GM18873 (cell line): ENCODE results near the gene PIGH.
"Not testable (repeated sequence)": the region's sequence is repeated elsewhere in the genome, so short reads cannot be mapped to it uniquely, and the experiment has no call there.

Experiments used
- ATAC-seq: cut with Tn5 transposase; IDR thresholded peaks from one replicate; pipeline ENCODE4 v1.9.1; 2021; ENCODE audit warnings: mild to moderate bottlenecking, moderate library complexity, moderate number of reproducible peaks; ENCODE audit not compliant: unreplicated experiment, low FRiP score

Gene PIGH

GRCh38 chr14:67555518-67556090 is 44.5 kb downstream of the PIGH start:
- ATAC-seq: no peak

GRCh38 chr14:67554341-67554740 is 45.7 kb downstream of the PIGH start:
- ATAC-seq: no peak

GRCh38 chr14:67553547-67553946 is 46.5 kb downstream of the PIGH start:
- no peak for ATAC-seq

DNA sequence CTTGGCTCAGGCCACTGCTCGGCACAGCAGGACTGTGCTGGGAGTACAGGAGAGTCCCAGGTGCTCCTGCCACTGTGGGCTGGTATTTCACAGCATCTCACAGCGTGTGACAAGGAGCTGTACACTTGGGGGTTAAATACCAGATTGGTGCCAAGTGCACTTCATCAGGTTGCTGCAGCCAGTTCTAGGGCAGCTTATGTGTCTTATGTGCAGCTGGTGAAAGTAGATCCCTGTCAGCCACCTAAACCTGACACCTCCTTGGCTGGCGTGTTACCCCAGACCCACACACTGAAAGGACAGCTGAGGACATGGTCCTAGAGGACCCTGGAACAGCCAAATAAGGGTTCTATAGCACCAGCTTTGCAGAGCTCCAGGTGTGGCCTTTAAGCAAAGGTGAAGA is 48.1 kb downstream of the PIGH start:
- no peak for ATAC-seq

- ATAC-seq: no peak
These were observed 48.9 kb downstream of the PIGH start for GRCh38 chr14:67551123-67551522.

DNA sequence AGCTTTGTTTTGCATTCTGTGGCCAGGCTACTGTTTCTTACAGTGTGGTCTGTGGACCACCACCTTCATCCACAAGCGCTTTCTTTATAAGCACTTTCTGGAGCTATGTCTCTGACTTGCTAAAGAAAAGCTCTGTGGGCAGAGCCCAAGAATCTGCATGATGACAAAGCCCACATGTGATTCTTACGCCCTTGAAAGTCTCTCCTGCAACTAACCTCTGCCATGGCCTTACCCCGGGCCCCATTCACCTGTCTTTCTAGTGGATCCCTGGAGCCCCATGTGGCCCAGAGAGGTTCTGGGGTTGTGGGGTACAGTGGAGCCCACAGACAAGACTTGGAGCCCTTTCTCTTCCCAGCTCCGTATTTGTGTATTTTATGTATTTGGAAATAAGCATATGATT is 50.3 kb downstream of the PIGH start:
- ATAC-seq: no peak

GRCh38 chr14:67547224-67547780 is 52.8 kb downstream of the PIGH start:
- no peak for ATAC-seq

GRCh38 chr14:67544590-67544989 is 55.5 kb downstream of the PIGH start:
- ATAC-seq: no peak

DNA sequence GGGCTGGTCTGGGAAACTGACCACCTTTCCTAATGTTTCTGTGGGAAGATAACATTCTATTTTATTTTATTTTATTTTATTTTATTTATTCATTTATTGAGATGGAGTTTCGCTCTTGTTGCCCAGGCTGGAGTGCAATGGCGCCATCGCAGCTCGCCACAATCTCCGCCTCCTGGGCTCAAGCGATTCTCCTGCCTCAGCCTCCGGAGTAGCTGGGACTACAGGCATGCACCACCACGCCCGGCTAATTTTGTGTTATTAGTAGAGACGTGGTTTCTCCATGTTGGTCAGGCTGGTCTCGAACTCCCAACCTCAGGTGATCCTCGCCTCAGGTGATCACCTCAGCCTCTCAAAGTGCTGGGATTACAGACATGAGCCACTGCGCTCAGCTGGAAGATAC is 57.4 kb downstream of the PIGH start:
- not testable (repeated sequence) for ATAC-seq

DNA sequence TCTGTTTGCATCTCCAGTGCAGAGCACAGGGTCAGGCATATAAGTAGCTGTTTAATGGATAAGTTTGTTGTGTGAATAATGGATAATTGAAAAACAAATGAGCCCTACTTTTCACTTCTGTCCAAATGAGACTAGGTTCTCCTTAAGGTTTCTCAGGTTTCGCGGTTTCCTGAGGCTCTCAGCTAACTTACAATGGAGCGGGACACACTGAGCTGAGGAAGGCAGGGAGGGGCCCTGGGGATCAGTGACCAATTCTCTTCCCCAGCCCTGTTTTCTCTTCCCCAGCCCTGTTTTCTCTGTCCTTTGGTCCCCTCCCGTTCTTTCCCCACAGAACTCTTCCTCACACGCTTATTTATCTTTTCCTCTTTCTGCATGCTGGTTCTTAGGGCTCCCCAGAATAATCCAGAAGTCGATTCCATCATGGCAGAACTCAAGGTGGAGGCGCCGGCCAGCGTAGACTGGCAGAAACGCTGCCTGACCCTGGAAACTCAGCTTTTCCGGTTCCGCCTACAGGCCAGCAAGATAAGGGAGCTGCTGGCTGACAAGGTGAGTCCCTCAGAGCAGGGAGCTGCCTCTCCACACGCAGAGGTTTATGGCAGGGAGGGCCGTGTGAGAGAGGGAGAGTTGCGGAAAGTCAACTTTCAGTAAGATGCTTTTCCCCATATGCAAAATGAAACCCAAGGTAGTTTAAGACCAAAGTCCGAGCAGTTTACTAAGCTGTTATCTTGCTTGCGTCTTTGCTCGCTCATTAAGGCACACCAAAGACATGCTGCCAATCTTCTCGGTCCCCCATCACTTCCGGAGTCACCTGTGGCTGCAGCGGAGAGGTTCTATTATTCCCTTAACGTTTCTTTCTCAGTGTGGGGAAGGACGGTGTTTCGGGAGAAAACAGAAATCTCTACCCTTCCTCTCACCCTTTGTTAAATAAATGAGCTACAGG is 58.4 kb downstream of the PIGH start:
- no peak for ATAC-seq
